GM12892 (cell line): ENCODE results near the gene IGF2BP1.

Experiments
- POLR2A ChIP-seq: IDR thresholded peaks from 2 replicates; pipeline ENCODE4 v1.6.1; 2011; ENCODE audit warnings: low read depth, low read length, control low read depth
- TAF1 ChIP-seq: IDR thresholded peaks from 2 replicates; pipeline ENCODE4 v1.6.1; 2011; ENCODE audit warnings: low read depth, mild to moderate bottlenecking, control low read depth, low read length, borderline replicate concordance

DNA sequence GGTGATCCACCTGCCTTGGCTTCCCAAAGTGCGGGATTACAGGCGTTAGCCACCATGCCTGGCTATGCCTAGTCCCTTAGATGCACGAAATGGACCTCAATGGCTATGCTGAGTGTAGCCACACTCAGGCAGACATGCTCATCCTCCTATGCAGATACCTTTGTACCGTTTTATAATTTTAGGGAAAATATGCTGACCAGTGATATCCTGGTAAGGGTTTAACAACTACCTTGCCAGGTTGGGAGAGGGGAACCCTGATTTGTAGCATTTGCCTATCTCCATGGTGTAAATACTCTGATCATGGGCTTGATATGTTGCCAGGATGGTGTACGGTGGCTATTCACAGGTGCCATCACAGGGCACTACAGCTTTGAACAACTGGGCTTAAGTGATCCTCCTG lies 45.6 kb upstream of the IGF2BP1 start:
- TF ChIP-seq TAF1 (no peak), POLR2A (no peak)
